Activated CD8-positive, alpha-beta memory T cell treated with anti-CD3 and anti-CD28 coated beads for 4 hours (primary cell): Measurements from ENCODE around the gene SMIM45.
"Not testable (repeated sequence)": the region's sequence is repeated elsewhere in the genome, so short reads cannot be mapped to it uniquely, and the experiment has no call there.

Experiments used
- DNase-seq, 2 donors: peaks; one replicate each; pipeline ENCODE4 v3.0.0-alpha.2; 2020; ENCODE audit warnings: low read depth in 2 of 2

SMIM45 gene

GRCh38 chr22:41935015-41935351, 17.0 kb upstream of the SMIM45 start:
- DNase-seq: no peak

GRCh38 chr22:41935509-41935908, 16.4 kb upstream of the SMIM45 start:
- no peak for DNase-seq

- DNase-seq: no peak
These were observed 15.1 kb upstream of the SMIM45 start for GRCh38 chr22:41936894-41937169.

GRCh38 chr22:41939981-41940831, 11.7 kb upstream of the SMIM45 start:
- DNase-seq: peak; percentile 83 to 92

GRCh38 chr22:41940832-41941765, 10.9 kb upstream of the SMIM45 start:
- peak; percentile 66 to 67 for DNase-seq

GRCh38 chr22:41943661-41944209, 8.2 kb upstream of the SMIM45 start:
- DNase-seq: no peak

GRCh38 chr22:41946629-41947423, 5.1 kb upstream of the SMIM45 start, which contains the start of gene CENPM:
CENPM (minus strand) TSS chr22:41947152; CDS start chr22:41947076, 76 bp downstream.
- peak; percentile 75 to 77 for DNase-seq

- no peak for DNase-seq
These were observed 4.4 kb upstream of the SMIM45 start for GRCh38 chr22:41947424-41948080.

- no peak for DNase-seq
These were observed 3.8 kb upstream of the SMIM45 start for GRCh38 chr22:41948142-41948541.

- DNase-seq: not testable (repeated sequence)
These were observed 3.0 kb upstream of the SMIM45 start for GRCh38 chr22:41948928-41949296.

GRCh38 chr22:41949297-41949965, 2.5 kb upstream of the SMIM45 start:
- DNase-seq: no peak

GRCh38 chr22:41952713-41953112, 763 bp downstream of the SMIM45 start:
- DNase-seq: no peak

GRCh38 chr22:41957941-41958556, 6.1 kb downstream of the SMIM45 start:
- DNase-seq: no peak

GRCh38 chr22:41963453-41964111, 11.6 kb downstream of the SMIM45 start:
- no peak for DNase-seq

- DNase-seq: no peak
These were observed 12.2 kb downstream of the SMIM45 start for GRCh38 chr22:41964112-41964491.

- DNase-seq: no peak
These were observed 14.3 kb downstream of the SMIM45 start for GRCh38 chr22:41966225-41966606.

- no peak for DNase-seq
These were observed 14.8 kb downstream of the SMIM45 start for GRCh38 chr22:41966607-41967240.

- no peak for DNase-seq
These were observed 16.7 kb downstream of the SMIM45 start for GRCh38 chr22:41968601-41969000.

- DNase-seq: no peak
These were observed 17.2 kb downstream of the SMIM45 start, which contains the start of gene SEPTIN3 for GRCh38 chr22:41969110-41969646. SEPTIN3 (plus strand) TSS chr22:41969443; CDS start chr22:41971493, 2,050 bp downstream.
